Activated CD4-positive, CD25-positive, alpha-beta regulatory T cell treated with anti-CD3 and anti-CD28 coated beads, Interleukin-2, amount 50 U/mL, for 16 hours (primary cell): ENCODE measurements around the gene AP2S1.
"Not testable (repeated sequence)": the region's sequence is repeated elsewhere in the genome, so short reads cannot be mapped to it uniquely, and the experiment has no call there.

Source experiments
- DNase-seq: peaks from one replicate; pipeline ENCODE4 v3.0.0-alpha.2; 2020; ENCODE audit warnings: low read depth, low spot score

AP2S1 gene

DNA sequence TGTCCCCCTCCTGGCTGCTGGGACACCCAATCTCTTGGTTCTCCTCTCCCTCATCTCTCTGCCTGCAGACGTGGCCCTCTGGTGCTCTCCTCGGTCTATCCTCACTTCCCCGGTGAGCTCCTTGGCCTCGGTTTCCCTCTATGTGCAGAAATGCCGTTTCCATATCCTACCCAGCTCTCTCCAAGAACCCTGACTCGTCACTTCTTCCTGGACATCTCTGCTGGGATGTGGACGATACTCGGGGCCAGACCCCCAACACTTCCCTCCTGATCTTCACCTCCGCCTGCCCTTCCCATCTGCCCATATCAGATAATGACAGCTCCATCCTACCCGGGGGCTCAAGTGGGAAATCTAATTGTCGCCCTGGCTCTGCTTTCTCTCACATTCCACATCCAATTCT is 7.9 kb downstream of the AP2S1 start:
- DNase-seq = no peak

GRCh38 chr19:46841458-46842083 is 9.1 kb downstream of the AP2S1 start:
- no peak for DNase-seq

DNA sequence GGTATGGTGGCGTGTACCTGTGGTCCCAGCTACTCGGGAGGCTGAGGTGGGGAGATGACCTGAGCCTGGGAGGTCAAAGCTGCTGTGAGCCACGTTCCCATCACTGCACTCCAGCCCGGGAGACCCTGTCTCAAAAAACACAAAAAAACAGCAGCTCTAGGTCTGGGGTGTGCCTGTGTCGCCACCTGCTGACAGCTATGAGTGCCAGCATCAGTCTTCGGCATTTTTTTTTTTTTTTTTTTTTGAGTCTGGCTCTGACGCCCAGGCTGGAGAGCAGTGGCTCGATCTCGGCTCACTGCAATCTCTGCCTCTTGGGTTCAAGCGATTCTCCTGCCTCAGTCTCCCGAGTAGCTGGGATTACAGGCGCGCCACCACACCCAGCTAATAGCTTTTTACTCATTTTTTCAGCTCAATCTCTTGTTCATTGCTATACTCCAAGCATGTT is 10.1 kb downstream of the AP2S1 start:
- no peak for DNase-seq

- DNase-seq = no peak
Observed at GRCh38 chr19:46839752-46840497, 10.7 kb downstream of the AP2S1 start.

DNA sequence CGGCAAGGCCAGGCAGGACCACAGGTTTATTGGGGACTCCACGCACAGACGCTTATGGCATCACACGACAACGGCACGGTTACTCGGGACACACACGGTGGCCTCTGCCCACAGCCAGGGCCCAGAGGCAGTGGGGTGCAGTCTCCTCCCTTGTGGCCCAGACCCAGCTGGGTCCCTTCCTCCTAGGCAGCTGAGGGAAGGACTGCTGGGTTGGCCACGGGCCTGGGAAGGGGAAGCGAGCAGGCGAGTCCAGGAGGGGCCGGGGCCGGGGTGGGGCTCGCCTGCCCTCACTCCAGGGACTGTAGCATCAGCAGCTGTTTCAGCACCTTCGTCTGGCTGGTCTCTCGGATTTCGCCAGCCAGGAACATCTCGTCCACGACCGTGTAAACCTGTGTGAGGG is 12.5 kb downstream of the AP2S1 start:
- DNase-seq = no peak

- DNase-seq = no peak
Observed at GRCh38 chr19:46834984-46835383, 15.7 kb downstream of the AP2S1 start.

DNA sequence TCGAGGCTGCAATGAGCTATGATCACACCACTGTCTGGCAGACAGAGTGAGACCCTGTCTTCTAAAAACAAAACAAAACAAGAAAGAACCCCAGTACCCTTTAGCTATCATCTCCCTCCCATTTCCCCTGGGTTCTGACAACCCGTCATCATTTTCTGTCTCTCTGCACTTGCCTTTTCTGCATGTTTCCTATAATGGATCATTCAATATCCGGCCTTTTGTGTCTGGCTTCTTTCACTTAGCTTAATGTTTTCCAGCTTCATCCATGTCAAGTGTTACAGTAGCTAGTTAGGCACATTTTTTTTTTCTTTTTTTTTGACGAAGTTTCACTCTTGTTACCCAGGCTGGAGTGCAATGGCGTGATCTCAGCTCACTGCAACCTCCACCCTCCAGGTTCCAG is 16.5 kb downstream of the AP2S1 start:
- DNase-seq = no peak

DNA sequence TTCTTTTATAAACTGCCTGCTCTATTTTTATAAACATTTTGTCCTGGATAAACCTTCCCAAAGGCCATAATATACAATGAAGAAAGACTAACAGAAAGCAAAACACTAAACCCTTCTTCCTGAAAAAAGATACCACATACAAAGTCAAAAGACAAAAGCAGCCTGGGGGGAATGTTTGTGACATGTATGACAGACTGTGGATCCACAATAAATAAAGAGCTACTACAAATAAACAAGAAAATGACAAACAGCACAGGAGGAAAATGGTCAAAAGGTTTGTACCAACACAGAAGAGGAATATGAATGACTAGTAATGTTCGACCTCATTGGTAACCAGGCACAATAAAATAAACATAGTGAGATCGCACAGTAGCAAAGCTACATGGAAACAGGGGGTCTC is 19.8 kb downstream of the AP2S1 start:
- no peak for DNase-seq

- peak; percentile 22 for DNase-seq
Observed at GRCh38 chr19:46828484-46828883, 22.2 kb downstream of the AP2S1 start.

DNA sequence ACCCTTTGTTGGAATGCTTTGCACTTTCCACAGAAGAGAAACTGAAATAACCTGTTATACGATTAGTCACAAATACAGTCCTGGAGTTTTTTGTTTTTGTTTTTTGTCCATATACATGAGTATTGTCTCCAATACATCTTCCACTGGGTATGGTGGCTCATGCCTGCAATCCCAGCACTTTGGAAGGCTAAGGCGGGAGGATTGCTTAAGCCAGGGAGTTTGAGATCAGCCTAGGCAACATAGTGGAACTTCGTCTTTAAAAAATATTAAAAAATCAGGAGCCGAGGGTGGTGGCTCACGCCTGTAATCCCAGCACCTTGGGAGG is 25.0 kb downstream of the AP2S1 start:
- DNase-seq = no peak

- no peak for DNase-seq
Observed at GRCh38 chr19:46824890-46825730, 25.5 kb downstream of the AP2S1 start.

DNA sequence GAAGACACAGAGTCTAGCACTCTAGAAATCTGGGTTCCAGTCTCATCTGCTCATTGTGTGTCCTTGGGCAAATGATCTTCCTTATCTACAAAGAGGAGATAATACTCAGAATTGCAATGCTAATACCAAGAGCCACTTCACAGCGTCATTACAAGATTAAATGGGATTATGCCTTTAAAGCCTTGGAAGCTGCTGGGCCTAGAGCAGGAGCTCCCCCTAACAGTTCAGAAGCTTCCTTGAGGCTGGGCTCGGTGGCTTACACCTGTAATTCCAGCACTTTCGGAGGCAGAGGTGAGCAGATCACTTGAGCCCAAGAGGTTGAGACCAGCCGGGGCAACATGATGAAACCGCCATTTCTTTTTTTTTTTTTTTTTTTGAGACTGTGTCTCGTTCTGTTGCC is 27.6 kb downstream of the AP2S1 start:
- DNase-seq = no peak

DNA sequence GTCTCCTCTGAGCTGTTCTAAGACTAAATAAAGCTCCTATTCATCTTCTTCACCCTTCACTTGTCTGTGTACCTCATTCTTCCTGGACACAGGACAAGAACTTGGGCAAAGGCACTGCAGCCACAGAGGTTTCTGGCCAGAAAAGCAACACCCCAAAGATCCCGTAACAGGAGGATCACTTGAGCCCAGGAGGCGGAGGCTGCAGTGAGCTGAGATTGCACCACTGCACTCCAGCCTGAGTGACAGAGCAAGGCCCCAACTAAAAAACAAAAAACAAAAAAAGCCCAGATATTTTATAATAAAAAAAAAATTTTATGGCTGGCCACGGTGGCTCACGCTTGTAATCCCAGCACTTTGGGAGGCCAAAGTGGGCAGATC is 28.2 kb downstream of the AP2S1 start:
- not testable (repeated sequence) for DNase-seq

DNA sequence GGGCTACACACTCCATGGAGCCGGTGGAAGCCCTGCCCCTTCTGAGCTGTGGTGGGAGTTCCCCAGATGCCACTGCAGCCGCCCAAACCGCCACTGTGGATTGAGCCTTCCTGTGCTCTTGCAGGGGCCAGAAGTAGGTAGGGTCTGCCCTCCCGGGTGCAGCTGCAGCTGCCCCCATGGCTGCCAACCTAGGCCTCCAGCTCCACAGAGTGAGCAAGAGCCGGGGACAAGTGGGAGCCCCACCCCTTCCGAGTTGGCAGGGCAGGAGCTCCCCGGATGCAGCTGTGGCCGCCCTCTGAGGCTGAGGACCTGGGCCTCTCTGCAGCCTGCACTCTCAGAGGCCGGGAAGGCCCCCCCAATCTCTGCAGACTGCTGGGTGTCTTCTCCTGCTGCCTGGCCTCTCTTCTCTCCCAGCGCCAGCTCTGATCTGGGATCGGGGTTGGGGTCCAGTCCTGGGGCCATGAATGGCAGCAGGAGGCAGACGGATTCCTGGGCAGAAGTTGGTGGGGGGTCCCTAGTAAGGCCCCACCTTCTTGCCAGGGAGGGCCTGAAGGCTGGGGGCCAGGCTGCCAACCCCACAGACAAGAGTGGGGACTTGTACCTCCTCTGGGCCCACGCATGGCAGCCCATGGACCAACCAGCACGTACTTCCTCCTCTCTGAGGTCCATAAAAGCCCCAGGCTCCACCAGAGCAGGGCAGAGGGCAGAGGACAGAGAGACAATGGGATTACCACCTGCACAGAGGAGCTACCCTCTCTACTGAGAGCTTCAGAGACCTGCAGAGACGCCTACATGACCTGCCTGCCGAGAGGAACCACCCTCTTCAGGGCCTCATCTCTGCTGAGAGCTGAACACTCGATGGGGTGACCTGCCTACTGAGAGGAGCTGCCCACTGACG is 28.9 kb downstream of the AP2S1 start:
- peak; percentile 22 for DNase-seq

DNA sequence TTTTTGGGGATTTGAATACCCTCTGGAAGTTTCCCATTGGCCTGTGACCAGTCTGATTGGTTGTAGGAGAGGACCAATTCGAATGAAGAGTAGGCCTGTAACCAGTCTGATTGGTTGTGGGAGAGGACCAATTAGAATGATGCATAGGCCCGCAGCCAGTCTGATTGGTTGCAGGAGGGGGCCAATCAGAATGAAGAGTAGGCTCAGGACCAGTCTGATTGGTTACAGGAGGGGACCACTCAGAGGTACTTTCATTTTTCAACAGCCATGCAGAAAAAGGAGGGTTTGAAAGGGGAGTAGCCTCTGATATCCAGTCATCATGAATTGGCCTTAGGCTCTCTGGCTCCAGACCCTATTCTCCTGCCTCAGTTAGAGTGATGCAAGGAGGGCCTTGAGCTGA is 31.8 kb downstream of the AP2S1 start:
- DNase-seq = no peak

- no peak for DNase-seq
Observed at GRCh38 chr19:46815833-46816627, 34.6 kb downstream of the AP2S1 start.

GRCh38 chr19:46813839-46814358 is 36.7 kb downstream of the AP2S1 start:
- no peak for DNase-seq

GRCh38 chr19:46812977-46813838 is 37.4 kb downstream of the AP2S1 start:
- no peak for DNase-seq

- DNase-seq = no peak
Observed at GRCh38 chr19:46809534-46810272, 40.9 kb downstream of the AP2S1 start.
